Calu3 (cell line): ENCODE data around the gene NSFL1C. TPM values are rescaled to one million over a fixed set of nuclear protein-coding genes. Genes with fewer than 3 reads are reported as not detected.
A peak's percentile ranks its signal among the peaks of the same experiment; 100 is the strongest.

Experiments used
- BruUV-seq: library from RNA; stranded (reverse); fragments of 400-500 nt; replicated peaks from 2 replicates; lab custom pipeline; 2021; lab: Mats Ljungman, UMichigan
- CTCF ChIA-PET: fragments of 300-600 bp; sonication (Branson Sonifier 250); formaldehyde crosslinking; loops from one replicate; lab custom pipeline; 2022; ENCODE audit warnings: antibody characterized with exemption; lab: Charles Lee
- DNase-seq: peaks from one replicate; pipeline ENCODE4 v3.0.0; 2022
- H3K27ac Mint-ChIP-seq: one replicate; pipeline ENCODE4 v1.8.0; 2022; ENCODE audit warnings: mixed read lengths; ENCODE audit not compliant: unreplicated experiment
- H3K27me3 Mint-ChIP-seq: one replicate; pipeline ENCODE4 v1.8.0; 2022; ENCODE audit warnings: mixed read lengths; ENCODE audit not compliant: unreplicated experiment
- H3K36me3 Mint-ChIP-seq: one replicate; pipeline ENCODE4 v1.8.0; 2022; ENCODE audit warnings: mild to moderate bottlenecking, moderate library complexity, mixed read lengths; ENCODE audit not compliant: insufficient read depth, unreplicated experiment
- H3K4me1 Mint-ChIP-seq: one replicate; pipeline ENCODE4 v1.8.0; 2022; ENCODE audit warnings: mild to moderate bottlenecking, low read depth, mixed read lengths; ENCODE audit not compliant: unreplicated experiment
- H3K4me3 Mint-ChIP-seq: one replicate; pipeline ENCODE4 v1.8.0; 2022; ENCODE audit warnings: mild to moderate bottlenecking, low read depth, moderate library complexity, mixed read lengths; ENCODE audit not compliant: unreplicated experiment
- H3K9me3 Mint-ChIP-seq: one replicate; pipeline ENCODE4 v1.8.0; 2022; ENCODE audit warnings: low read depth, mixed read lengths; ENCODE audit not compliant: unreplicated experiment
- CTCF ChIP-seq: fragments of 200-600 bp; IDR thresholded peaks from one replicate; pipeline ENCODE4 v1.8.0; 2022; ENCODE audit warnings: antibody characterized with exemption; ENCODE audit not compliant: unreplicated experiment
- intact Hi-C: fragments of 100-400 bp; cut with micrococcal nuclease; formaldehyde crosslinking; loops from one replicate; pipeline ENCODE4 v1.10.0; 2022; ENCODE audit not compliant: unreplicated experiment
- total RNA-seq: library from RNA; stranded (reverse); gene quantifications from 2 replicates; pipeline ENCODE4 v1.2.3, GENCODE V29; 2022

NSFL1C gene
- total RNA-seq, 1 experiment from 2014 or later = 81.0 TPM

- no peak for TF ChIP-seq CTCF
- no TSS peak for BruUV-seq
- peaks cover 42% of the 10 kb centered on the region for H3K4me1 Mint-ChIP-seq
- H3K27ac Mint-ChIP-seq = peak overlapping the region; percentile 5
- CTCF ChIA-PET = interaction anchor here (3.7 kb wide), 1 partner anchor 28 kb away, joined by 24 read pairs; no protein-coding TSS in a partner anchor
- H3K36me3 Mint-ChIP-seq = peaks cover under 1% of the 10 kb centered on the region
- intact Hi-C loops = no loop called here
- H3K4me3 Mint-ChIP-seq = no peak overlapping the region
- H3K9me3 Mint-ChIP-seq = no peaks in the 10 kb centered on the region
- no peaks in the 10 kb centered on the region for H3K27me3 Mint-ChIP-seq
- peak; percentile 36 for DNase-seq
Observed at GRCh38 chr20:1474817-1475603, 8.4 kb upstream of the NSFL1C start.

GRCh38 chr20:1474325-1474724 is 7.7 kb upstream of the NSFL1C start:
- intact Hi-C loops = no loop called here
- TF ChIP-seq CTCF = no peak
- Mint-ChIP-seq H3K4me1 (peaks cover 47% of the 10 kb centered on the region), H3K27ac (no peak overlapping the region), H3K36me3 (peaks cover 5% of the 10 kb centered on the region), H3K4me3 (no peak overlapping the region), H3K9me3 (no peaks in the 10 kb centered on the region), H3K27me3 (no peaks in the 10 kb centered on the region)
- no TSS peak for BruUV-seq
- no peak for DNase-seq
- CTCF ChIA-PET = interaction anchor here (3.7 kb wide), 1 partner anchor 29 kb away, joined by 24 read pairs; no protein-coding TSS in a partner anchor

GRCh38 chr20:1473246-1474220 is 6.9 kb upstream of the NSFL1C start:
- Mint-ChIP-seq H3K36me3 (peaks cover 12% of the 10 kb centered on the region), H3K27ac (peak overlapping the region; percentile 60), H3K9me3 (no peaks in the 10 kb centered on the region), H3K4me1 (peaks cover 50% of the 10 kb centered on the region), H3K4me3 (no peak overlapping the region), H3K27me3 (no peaks in the 10 kb centered on the region)
- CTCF ChIA-PET = interaction anchor here (1.1 to 3.7 kb wide), 2 partner anchors 27 to 30 kb away, joined by 4 to 24 read pairs; no protein-coding TSS in a partner anchor
- BruUV-seq = no TSS peak
- intact Hi-C loops = no loop called here
- no peak for DNase-seq
- TF ChIP-seq CTCF = no peak

- Mint-ChIP-seq H3K9me3 (peaks cover 2% of the 10 kb centered on the region), H3K27ac (peak overlapping the region; percentile 60), H3K36me3 (peaks cover 20% of the 10 kb centered on the region), H3K27me3 (no peaks in the 10 kb centered on the region), H3K4me3 (no peak overlapping the region), H3K4me1 (peaks cover 50% of the 10 kb centered on the region)
- intact Hi-C loops = no loop called here
- BruUV-seq = no TSS peak
- CTCF ChIA-PET = interaction anchor here (1.1 to 3.7 kb wide), 2 partner anchors 28 to 31 kb away, joined by 4 to 24 read pairs; no protein-coding TSS in a partner anchor
- TF ChIP-seq CTCF = no peak
- no peak for DNase-seq
Observed at GRCh38 chr20:1472556-1473245, 6.1 kb upstream of the NSFL1C start.
